Activated CD8-positive, alpha-beta memory T cell treated with anti-CD3 and anti-CD28 coated beads, Interleukin-2, amount 50 U/mL, for 24 hours (primary cell): ENCODE results near the gene HEPN1.
A peak's percentile ranks its signal among the peaks of the same experiment; 100 is the strongest.

Experiments used
- DNase-seq: peaks from one replicate; pipeline ENCODE4 v3.0.0-alpha.2; 2020; ENCODE audit errors: extremely low read depth

HEPN1 gene

GRCh38 chr11:124918950-124919349, at the start of gene HEPN1:
Gene HEPN1, plus strand, starts transcription at chr11:124919250.
- no peak for DNase-seq

- DNase-seq: no peak
These were observed 49.7 kb upstream of the HEPN1 start for GRCh38 chr11:124869331-124869730.

- DNase-seq: no peak
These were observed 49.1 kb upstream of the HEPN1 start for GRCh38 chr11:124869856-124870387.

GRCh38 chr11:124870430-124870829, 48.6 kb upstream of the HEPN1 start:
- no peak for DNase-seq

GRCh38 chr11:124872280-124872679, 46.8 kb upstream of the HEPN1 start:
- no peak for DNase-seq

GRCh38 chr11:124872741-124873140, 46.3 kb upstream of the HEPN1 start:
- no peak for DNase-seq

- no peak for DNase-seq
These were observed 45.1 kb upstream of the HEPN1 start for GRCh38 chr11:124873951-124874350.

- DNase-seq: no peak
These were observed 44.3 kb upstream of the HEPN1 start for GRCh38 chr11:124874571-124875255.

- no peak for DNase-seq
These were observed 43.6 kb upstream of the HEPN1 start for GRCh38 chr11:124875401-124875800.

- peak; percentile 50 for DNase-seq
These were observed 42.9 kb upstream of the HEPN1 start for GRCh38 chr11:124875943-124876817.

- no peak for DNase-seq
These were observed 42.0 kb upstream of the HEPN1 start for GRCh38 chr11:124876818-124877630.

- DNase-seq: no peak
These were observed 41.5 kb upstream of the HEPN1 start for GRCh38 chr11:124877631-124877909.

- no peak for DNase-seq
These were observed 40.9 kb upstream of the HEPN1 start for GRCh38 chr11:124877910-124878758.

- no peak for DNase-seq
These were observed 40.1 kb upstream of the HEPN1 start for GRCh38 chr11:124878759-124879492.

GRCh38 chr11:124879493-124880289, 39.4 kb upstream of the HEPN1 start:
- no peak for DNase-seq

GRCh38 chr11:124880290-124880611, 38.8 kb upstream of the HEPN1 start:
- DNase-seq: no peak

GRCh38 chr11:124880958-124881357, 38.1 kb upstream of the HEPN1 start:
- no peak for DNase-seq

GRCh38 chr11:124882339-124883071, 36.5 kb upstream of the HEPN1 start:
- no peak for DNase-seq

- no peak for DNase-seq
These were observed 34.7 kb upstream of the HEPN1 start for GRCh38 chr11:124884340-124884739.
